H9 (cell line): Measurements from ENCODE around the gene KCNA2. TPM values are rescaled to one million over a fixed set of nuclear protein-coding genes. Genes with fewer than 3 reads are reported as not detected.

Experiments
- DNase-seq: peaks from one replicate; pipeline ENCODE4 v3.0.0-alpha.2; 2017
- H2AFZ ChIP-seq: one replicate; pipeline ENCODE4 v1.6.1; 2013; ENCODE audit warnings: mild to moderate bottlenecking, low read length, control low read depth, moderate library complexity
- H2AK5ac ChIP-seq: 2 replicates; pipeline ENCODE4 v1.6.1; 2013; ENCODE audit warnings: low read length, control low read depth, mixed read lengths; ENCODE audit not compliant: insufficient read length
- H2BK120ac ChIP-seq: one replicate; pipeline ENCODE4 v1.6.1; 2013; ENCODE audit warnings: low read depth, mild to moderate bottlenecking, low read length, control low read depth, inconsistent platforms; ENCODE audit not compliant: poor library complexity, severe bottlenecking
- H2BK12ac ChIP-seq: 2 replicates; pipeline ENCODE4 v1.6.1; 2013; ENCODE audit warnings: low read length, control low read depth, mixed read lengths, low read depth; ENCODE audit not compliant: insufficient read length
- H2BK15ac ChIP-seq: 2 replicates; pipeline ENCODE4 v1.6.1; 2013; ENCODE audit warnings: low read depth, low read length, control low read depth
- H2BK20ac ChIP-seq: one replicate; pipeline ENCODE4 v1.6.1; 2013; ENCODE audit warnings: low read depth, mild to moderate bottlenecking, low read length, control low read depth, inconsistent platforms; ENCODE audit not compliant: poor library complexity, severe bottlenecking
- H2BK5ac ChIP-seq: 2 replicates; pipeline ENCODE4 v1.6.1; 2013; ENCODE audit warnings: low read length, control low read depth, mixed read lengths; ENCODE audit not compliant: insufficient read length
- H3K14ac ChIP-seq: 2 replicates; pipeline ENCODE4 v1.6.1; 2013; ENCODE audit warnings: low read length, control low read depth; ENCODE audit not compliant: insufficient read depth
- H3K18ac ChIP-seq: 2 replicates; pipeline ENCODE4 v1.6.1; 2013; ENCODE audit warnings: low read depth, mild to moderate bottlenecking, mixed read lengths, low read length, control low read depth; ENCODE audit not compliant: insufficient read length
- H3K23ac ChIP-seq: 2 replicates; pipeline ENCODE4 v1.6.1; 2013; ENCODE audit warnings: low read length, control low read depth, mixed read lengths, low read depth; ENCODE audit not compliant: insufficient read length
- H3K23me2 ChIP-seq: 2 replicates; pipeline ENCODE4 v1.6.1; 2013; ENCODE audit warnings: low read depth, mild to moderate bottlenecking, mixed read lengths, low read length, control low read depth; ENCODE audit not compliant: insufficient read length, poor library complexity, severe bottlenecking
- H3K27ac ChIP-seq: 2 replicates; pipeline ENCODE4 v1.5.1; 2013; ENCODE audit warnings: low read length, control low read depth, mixed read lengths, low read depth; ENCODE audit not compliant: insufficient read length
- H3K27me3 ChIP-seq: 2 replicates; pipeline ENCODE4 v1.6.1; 2013; ENCODE audit warnings: low read length, control low read depth, inconsistent platforms; ENCODE audit not compliant: insufficient read depth
- H3K4ac ChIP-seq: 2 replicates; pipeline ENCODE4 v1.6.1; 2013; ENCODE audit warnings: low read depth, mild to moderate bottlenecking, control low read depth, inconsistent platforms, low read length, moderate library complexity
- H3K4me1 ChIP-seq: 2 replicates; pipeline ENCODE4 v1.6.1; 2013; ENCODE audit warnings: low read length, control low read depth, inconsistent platforms; ENCODE audit not compliant: insufficient read depth
- H3K4me2 ChIP-seq: 2 replicates; pipeline ENCODE4 v1.6.1; 2013; ENCODE audit warnings: low read length, control low read depth, mixed read lengths; ENCODE audit not compliant: insufficient read length, insufficient read depth
- H3K56ac ChIP-seq: 2 replicates; pipeline ENCODE4 v1.6.1; 2013; ENCODE audit warnings: low read depth, mild to moderate bottlenecking, mixed read lengths, low read length, control low read depth; ENCODE audit not compliant: insufficient read length
- H3K79me1 ChIP-seq: 2 replicates; pipeline ENCODE4 v1.6.1; 2013; ENCODE audit warnings: low read depth, mild to moderate bottlenecking, moderate library complexity, low read length, control low read depth, inconsistent platforms; ENCODE audit not compliant: insufficient read depth, poor library complexity, severe bottlenecking
- H3K79me2 ChIP-seq: 2 replicates; pipeline ENCODE4 v1.6.1; 2013; ENCODE audit warnings: low read length, control low read depth, inconsistent platforms; ENCODE audit not compliant: insufficient read depth
- H3K9ac ChIP-seq: 2 replicates; pipeline ENCODE4 v1.6.1; 2013; ENCODE audit warnings: low read length, control low read depth, mixed read lengths; ENCODE audit not compliant: insufficient read length; ENCODE audit errors: extremely low read depth
- H3K9me3 ChIP-seq: one replicate; pipeline ENCODE4 v1.6.1; 2013; ENCODE audit warnings: low read depth, low read length, inconsistent platforms; ENCODE audit not compliant: control insufficient read depth
- H3T11ph ChIP-seq: one replicate; pipeline ENCODE4 v1.6.1; 2013; ENCODE audit warnings: mild to moderate bottlenecking, low read length, control low read depth, inconsistent platforms
- H4K20me1 ChIP-seq: one replicate; pipeline ENCODE4 v1.6.1; 2013; ENCODE audit not compliant: control insufficient read depth, insufficient read length, insufficient read depth
- H4K5ac ChIP-seq: 2 replicates; pipeline ENCODE4 v1.6.1; 2013; ENCODE audit warnings: low read depth, mild to moderate bottlenecking, mixed read lengths, low read length, control low read depth; ENCODE audit not compliant: insufficient read length
- H4K8ac ChIP-seq: replicated peaks from 2 replicates; pipeline ENCODE4 v1.6.1; 2013; ENCODE audit warnings: low read length, control low read depth, mixed read lengths, low read depth; ENCODE audit not compliant: insufficient read length
- H4K91ac ChIP-seq: 2 replicates; pipeline ENCODE4 v1.6.1; 2013; ENCODE audit warnings: low read depth, mild to moderate bottlenecking, moderate library complexity, mixed read lengths, low read length, control low read depth; ENCODE audit not compliant: insufficient read length
- H3K27ac Mint-ChIP-seq, 3 experiments: 2 replicates in 2 of 3; 3 replicates in 1 of 3; pipeline ENCODE4 v1.8.0; 2020 to 2021; ENCODE audit warnings: mixed read lengths in 3 of 3, mild to moderate bottlenecking in 1 of 3, moderate library complexity in 1 of 3
- H3K27me3 Mint-ChIP-seq: 2 replicates; pipeline ENCODE4 v1.8.0; 2021; ENCODE audit warnings: low read depth, mild to moderate bottlenecking, moderate library complexity, mixed read lengths
- H3K36me3 Mint-ChIP-seq, 3 experiments: 2 replicates in 2 of 3; 3 replicates in 1 of 3; pipeline ENCODE4 v1.8.0; 2020 to 2021; ENCODE audit warnings: low read depth in 3 of 3, mixed read lengths in 3 of 3; ENCODE audit not compliant: insufficient read depth in 1 of 3
- H3K4me1 Mint-ChIP-seq, 2 experiments: 2 replicates each; pipeline ENCODE4 v1.8.0; 2020; ENCODE audit warnings: mixed read lengths in 2 of 2
- H3K4me3 Mint-ChIP-seq, 2 experiments: 2 replicates in 1 of 2; 3 replicates in 1 of 2; pipeline ENCODE4 v1.8.0; 2020 to 2021; ENCODE audit warnings: mild to moderate bottlenecking in 2 of 2, mixed read lengths in 2 of 2, moderate library complexity in 1 of 2
- H3K9me3 Mint-ChIP-seq, 2 experiments: 2 replicates in 1 of 2; 3 replicates in 1 of 2; pipeline ENCODE4 v1.8.0; 2020; ENCODE audit warnings: mild to moderate bottlenecking in 2 of 2, mixed read lengths in 2 of 2, moderate library complexity in 1 of 2
- WGBS: extraction: QIAGEN DNeasy Blood & Tissue Kit; methylation state at CpG from one replicate; pipeline ENCODE4 v1.1.7; 2013; ENCODE audit warnings: missing lambda C conversion rate, low lambda C conversion rate, mixed read lengths; ENCODE audit not compliant: insufficient read length; ENCODE audit errors: extremely low coverage; 5-methylcytosine and 5-hydroxymethylcytosine counted together
- total RNA-seq: library from RNA; stranded (reverse); gene quantifications from 2 replicates; pipeline ENCODE4 v1.2.1, GENCODE V29; 2021
- TF ChIP-seq, protein P1 (sequence below): fragments of 200-600 bp; sonication (generic); conservative IDR thresholded peaks from 3 replicates; pipeline ENCODE4 v1.8.0; 2021; ENCODE audit warnings: antibody characterized with exemption, mild to moderate bottlenecking

KCNA2 gene
- total RNA-seq, 1 experiment from 2014 or later = 0.33 TPM

DNA sequence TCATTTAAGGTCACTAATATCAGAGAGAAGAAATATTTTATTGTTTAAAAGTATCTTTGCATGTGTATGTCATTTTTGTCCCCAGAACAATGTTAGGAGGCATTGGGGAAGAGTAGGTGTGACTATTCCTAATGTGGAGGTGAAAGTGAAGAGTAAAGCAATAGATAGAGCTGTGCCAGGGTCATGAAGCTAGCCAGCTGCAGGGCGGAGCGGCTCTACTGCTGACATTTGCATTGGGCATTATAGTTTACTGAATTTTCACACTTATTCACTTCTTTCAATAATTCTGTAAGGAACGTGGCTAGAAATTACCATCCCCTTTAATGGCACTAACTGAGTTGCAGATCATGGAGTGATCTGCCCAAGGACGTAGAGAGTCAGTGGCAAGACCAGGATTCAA lies 35.3 kb downstream of the KCNA2 start:
- Histone ChIP-seq H2BK15ac (no peak overlapping the region), H2AFZ (no peak overlapping the region), H3K23ac (no peak overlapping the region), H3K79me2 (no peaks in the 10 kb centered on the region), H4K5ac (no peak overlapping the region), H3K4me2 (no peak overlapping the region), H3K18ac (no peak overlapping the region), H4K20me1 (no peaks in the 10 kb centered on the region), H3K14ac (no peak overlapping the region), H3K23me2 (no peaks in the 10 kb centered on the region), H2BK5ac (no peak overlapping the region), H3K56ac (no peak overlapping the region), H3K4me1 (no peaks in the 10 kb centered on the region; the same call in 1 of the 2 replicates), H3K4ac (no peak overlapping the region), H3K79me1 (no peaks in the 10 kb centered on the region), H2AK5ac (no peak overlapping the region), H3K27me3 (peaks cover 17% of the 10 kb centered on the region; the same call in 1 of the 2 replicates), H2BK120ac (no peak overlapping the region), H2BK20ac (no peak overlapping the region), H2BK12ac (no peak overlapping the region), H3K27ac (no peak overlapping the region), H4K91ac (no peak overlapping the region), H3K9me3 (no peaks in the 10 kb centered on the region), H3K9ac (no peak overlapping the region), H3T11ph (no peak overlapping the region), H4K8ac (no peak overlapping the region)
- Mint-ChIP-seq H3K27me3 (peaks cover 89% of the 10 kb centered on the region), H3K4me1 (peaks cover 0 to under 1% of the 10 kb centered on the region in 2 experiments; a peak in 2 of 4 replicates), H3K36me3 (no peaks in the 10 kb centered on the region), H3K27ac (no peak overlapping the region), H3K9me3 (no peaks in the 10 kb centered on the region), H3K4me3 (no peak overlapping the region)
- TF ChIP-seq, protein P1, sequence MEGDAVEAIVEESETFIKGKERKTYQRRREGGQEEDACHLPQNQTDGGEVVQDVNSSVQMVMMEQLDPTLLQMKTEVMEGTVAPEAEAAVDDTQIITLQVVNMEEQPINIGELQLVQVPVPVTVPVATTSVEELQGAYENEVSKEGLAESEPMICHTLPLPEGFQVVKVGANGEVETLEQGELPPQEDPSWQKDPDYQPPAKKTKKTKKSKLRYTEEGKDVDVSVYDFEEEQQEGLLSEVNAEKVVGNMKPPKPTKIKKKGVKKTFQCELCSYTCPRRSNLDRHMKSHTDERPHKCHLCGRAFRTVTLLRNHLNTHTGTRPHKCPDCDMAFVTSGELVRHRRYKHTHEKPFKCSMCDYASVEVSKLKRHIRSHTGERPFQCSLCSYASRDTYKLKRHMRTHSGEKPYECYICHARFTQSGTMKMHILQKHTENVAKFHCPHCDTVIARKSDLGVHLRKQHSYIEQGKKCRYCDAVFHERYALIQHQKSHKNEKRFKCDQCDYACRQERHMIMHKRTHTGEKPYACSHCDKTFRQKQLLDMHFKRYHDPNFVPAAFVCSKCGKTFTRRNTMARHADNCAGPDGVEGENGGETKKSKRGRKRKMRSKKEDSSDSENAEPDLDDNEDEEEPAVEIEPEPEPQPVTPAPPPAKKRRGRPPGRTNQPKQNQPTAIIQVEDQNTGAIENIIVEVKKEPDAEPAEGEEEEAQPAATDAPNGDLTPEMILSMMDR = no peak
- WGBS = no CpG with 5 or more reads among the region's 4 CpGs
- no peak for DNase-seq
